GM18858 (cell line): ENCODE measurements around the gene LRRN2.
"Not testable (repeated sequence)": the region's sequence is repeated elsewhere in the genome, so short reads cannot be mapped to it uniquely, and the experiment has no call there.

Experiments used
- ATAC-seq: cut with Tn5 transposase; IDR thresholded peaks from one replicate; pipeline ENCODE4 v1.9.1; 2021; ENCODE audit not compliant: unreplicated experiment

Gene LRRN2

DNA sequence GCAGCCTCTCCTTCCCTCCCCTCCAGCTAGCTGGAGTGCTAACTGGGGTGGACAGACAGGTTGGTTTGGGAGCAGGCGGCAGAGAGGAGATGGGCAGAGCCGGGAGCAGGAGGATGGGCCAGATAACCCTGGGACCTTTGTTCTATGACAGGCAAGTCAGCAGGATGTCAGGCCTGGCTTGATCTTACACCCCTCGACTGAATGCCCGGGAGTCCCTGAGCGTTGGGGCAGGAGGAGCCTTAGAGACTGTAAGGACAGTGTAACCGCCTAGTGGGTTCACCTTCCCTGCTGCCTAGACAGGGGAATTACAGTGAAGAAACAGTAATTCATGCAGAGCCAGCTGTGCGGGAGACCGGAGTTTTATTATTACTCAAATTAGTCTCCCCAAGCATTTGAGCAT, 109.1 kb downstream of the LRRN2 start:
- ATAC-seq: no peak

GRCh38 chr1:204575221-204576190, 110.0 kb downstream of the LRRN2 start:
- ATAC-seq: no peak

DNA sequence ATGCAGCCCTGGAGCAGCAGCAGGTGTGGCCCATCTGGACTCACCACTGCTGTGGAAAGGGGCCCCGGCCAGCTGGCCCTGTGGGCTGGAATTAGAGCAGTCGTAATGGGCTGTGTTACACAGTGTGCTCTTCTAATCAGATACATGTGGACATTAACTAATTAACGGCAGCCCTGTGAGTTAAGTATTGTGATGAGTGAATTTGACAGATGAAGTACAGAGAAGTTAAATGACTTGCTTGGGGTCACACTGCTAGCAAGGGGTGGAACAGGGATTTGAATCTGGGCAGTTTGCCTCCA, 110.7 kb downstream of the LRRN2 start:
- no peak for ATAC-seq

DNA sequence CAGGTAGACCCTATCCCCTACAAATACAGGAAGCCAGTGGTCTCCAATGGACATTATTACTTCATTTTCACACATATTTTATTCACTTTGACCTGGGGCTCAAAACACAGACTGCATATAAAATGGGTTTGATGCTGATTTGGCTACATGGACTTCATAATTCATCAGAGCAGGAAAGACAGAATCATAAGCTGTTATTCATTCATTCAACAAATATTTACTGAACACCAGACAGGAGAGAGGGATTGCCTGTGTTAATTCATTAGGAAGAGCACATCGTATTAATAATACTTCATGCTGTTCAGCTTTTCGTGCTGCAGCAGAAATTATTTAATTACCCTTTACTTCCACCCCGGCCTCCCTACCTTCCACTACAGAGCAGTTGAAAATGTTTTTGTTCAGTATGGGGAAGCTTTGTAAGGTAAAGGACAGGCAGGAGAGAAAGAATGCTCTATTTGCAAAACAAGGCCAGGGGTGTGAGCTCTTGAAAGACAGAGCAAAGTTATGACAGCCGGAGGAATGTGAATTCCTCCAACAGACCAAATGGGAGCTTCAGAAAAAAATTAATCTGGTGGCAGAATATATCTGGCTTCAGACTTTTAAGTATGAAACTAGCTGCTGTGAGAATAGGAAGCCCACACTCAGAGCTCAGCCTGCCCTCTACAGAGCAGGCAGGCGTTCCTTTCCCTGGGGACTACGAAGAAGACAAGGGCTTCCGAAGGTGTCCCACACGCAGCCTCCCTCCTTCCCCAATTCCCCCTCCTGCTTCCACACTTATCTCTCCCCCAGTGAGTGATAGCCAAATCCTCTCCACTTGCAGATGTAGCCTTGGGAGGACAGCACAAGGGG, 111.3 kb downstream of the LRRN2 start:
- no peak for ATAC-seq

DNA sequence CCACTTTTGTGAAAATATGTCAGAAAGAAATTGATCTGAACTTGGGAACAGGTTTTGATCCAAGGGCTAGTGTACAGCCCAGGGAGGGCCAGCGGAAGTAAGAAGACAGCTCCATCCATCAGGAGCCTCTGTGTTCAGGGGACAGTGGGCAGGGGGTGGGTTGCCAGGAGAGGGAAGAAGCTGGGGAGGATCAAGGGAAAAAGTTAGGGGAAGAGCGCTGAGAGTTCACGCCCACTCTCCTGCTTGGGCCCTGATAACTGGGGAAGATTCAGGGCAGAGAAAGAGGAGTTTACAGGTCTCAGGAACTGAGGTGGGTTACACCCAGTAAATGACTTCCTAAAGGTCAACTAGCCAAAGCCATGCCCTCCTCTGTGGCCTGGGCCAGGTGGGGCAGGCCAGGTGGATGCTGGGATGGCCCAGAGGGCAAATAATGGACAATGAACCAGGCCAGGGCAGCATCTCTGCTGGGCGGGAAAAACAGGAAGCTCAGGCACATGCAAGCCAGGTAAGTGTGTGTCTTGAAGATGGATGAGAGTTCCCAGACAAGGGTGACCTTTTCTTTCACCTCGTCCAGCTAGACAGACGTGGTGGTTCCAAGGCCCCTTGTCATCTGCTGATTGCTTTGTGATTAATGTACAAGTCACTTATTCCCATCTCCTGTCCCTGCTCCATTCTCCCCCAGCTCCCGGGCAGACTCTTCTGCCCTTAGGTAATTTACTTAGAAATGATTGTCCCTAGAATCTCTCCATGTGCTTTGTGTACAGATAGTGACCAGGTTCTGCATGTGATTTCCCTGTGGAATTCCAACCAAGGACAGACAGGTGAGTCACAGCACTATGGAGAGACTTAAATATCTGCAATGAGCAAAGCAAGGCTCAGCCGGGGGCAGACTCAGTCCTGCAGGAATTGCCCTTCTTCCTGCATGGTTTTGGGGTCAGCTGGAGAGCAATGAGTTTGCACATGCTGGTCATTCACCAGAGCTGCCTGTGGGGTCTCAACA, 112.3 kb downstream of the LRRN2 start:
- ATAC-seq: no peak

- no peak for ATAC-seq
Observed at GRCh38 chr1:204571631-204572030, 113.9 kb downstream of the LRRN2 start.

DNA sequence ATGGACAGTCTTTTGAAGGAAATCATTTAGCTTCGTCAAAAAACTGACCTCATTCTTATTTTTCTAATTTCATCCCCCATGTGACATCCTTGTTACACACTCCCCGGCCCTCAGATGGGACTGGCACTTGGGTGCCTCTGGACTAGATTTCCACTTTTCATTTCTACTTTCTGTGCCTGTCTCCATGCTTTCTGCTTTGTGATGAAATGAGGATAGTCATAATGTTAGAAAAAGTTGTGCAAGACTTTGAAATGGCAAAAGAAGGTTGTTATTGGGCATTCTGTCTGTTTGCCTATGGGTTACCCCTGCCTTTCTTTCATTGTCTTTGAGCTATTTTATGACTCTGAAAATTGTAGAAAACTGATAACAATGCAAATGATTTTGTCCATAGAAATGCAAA, 114.4 kb downstream of the LRRN2 start:
- no peak for ATAC-seq

DNA sequence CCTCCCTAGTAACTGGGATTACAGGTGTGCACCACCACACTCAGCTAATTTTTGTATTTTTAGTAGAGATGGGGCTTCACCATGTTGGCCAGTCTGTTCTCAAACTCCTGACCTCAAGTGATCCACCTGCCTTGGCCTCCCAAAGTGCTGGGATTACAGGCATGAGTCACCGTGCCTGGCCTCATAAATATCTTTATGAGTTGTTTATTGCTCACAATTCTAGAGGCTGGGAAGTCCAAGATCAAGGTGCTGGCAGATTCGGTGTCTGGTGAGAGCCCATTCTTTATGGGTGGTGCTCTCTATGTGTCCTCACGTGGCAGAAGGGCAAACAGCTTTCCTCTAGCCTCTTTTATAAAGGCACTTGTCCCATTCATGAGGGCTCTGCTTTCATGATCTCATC, 115.5 kb downstream of the LRRN2 start:
- not testable (repeated sequence) for ATAC-seq

- ATAC-seq: no peak
Observed at GRCh38 chr1:204569478-204569877, 116.1 kb downstream of the LRRN2 start.

- no peak for ATAC-seq
Observed at GRCh38 chr1:204568576-204569315, 116.8 kb downstream of the LRRN2 start.
